Measurements from ENCODE around the gene C1orf232. TPM values are rescaled to one million over a fixed set of nuclear protein-coding genes. Genes with fewer than 3 reads are reported as not detected.

C1orf232 gene
- total and polyA plus RNA-seq, 2 of the 13 experiments (the other 11 are each of a cell fraction or from before 2014, with no cell fraction given): not detected

DNA sequence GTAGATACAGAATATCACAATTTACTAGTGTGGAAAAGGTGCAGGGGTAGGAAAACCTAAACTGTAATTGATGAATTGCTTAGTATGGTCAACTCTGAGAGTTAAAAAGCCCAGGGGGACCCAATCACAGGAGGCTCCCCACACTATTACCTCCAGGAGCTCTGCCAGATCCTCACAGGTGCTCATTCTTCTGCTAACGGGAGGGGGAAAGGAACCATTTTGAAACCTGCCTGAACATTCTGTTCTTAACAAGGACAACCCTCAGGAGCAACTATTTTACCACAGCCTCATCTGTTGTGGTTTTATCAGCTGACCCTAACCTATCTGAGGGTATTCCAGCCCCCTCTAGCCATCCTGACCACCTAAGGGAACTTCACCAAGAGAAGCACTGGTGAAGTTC is 38.1 kb downstream of the C1orf232 start:
- no peaks in the 10 kb centered on the region for H4K20me1 ChIP-seq (ENCODE audit: insufficient read depth, low read length)
- no peaks in the 10 kb centered on the region for H3K36me3 ChIP-seq (replicated peaks in 1 of 2; ENCODE audit: control insufficient read depth in 1 of 2, insufficient read depth in 2 of 2, low read length in 2 of 2)
- no CpG with 5 or more reads among the region's 1 CpG for WGBS (ENCODE audit: low lambda C conversion rate)
- POLR2A ChIA-PET: no interaction called here
- intact Hi-C loops (cut with micrococcal nuclease; ENCODE audit: unreplicated experiment): no loop called here
- no peak overlapping the region for H2AFZ ChIP-seq (ENCODE audit: low read length)
- no TSS peak for BruUV-seq (replicated peaks)
- no peak overlapping the region for H3K4me3 ChIP-seq (replicated peaks in 1 of 3; ENCODE audit: insufficient read depth in 1 of 3, low read depth in 2 of 3, low read length in 3 of 3)
- no peak overlapping the region for H3K27ac ChIP-seq (ENCODE audit: extremely low read length, insufficient read depth, low read length)
- DNase-seq (ENCODE audit: low spot score) (no peak), FAIRE-seq (no peak), ATAC-seq (no peak)
- H3K9me3 ChIP-seq (ENCODE audit: low read length): no peaks in the 10 kb centered on the region
- no peaks in the 10 kb centered on the region for H3K79me2 ChIP-seq (ENCODE audit: insufficient read depth, low read length)
- no peak overlapping the region for H3K4me2 ChIP-seq (ENCODE audit: low read depth, low read length)
- in situ Hi-C loops (cut with HindIII; ENCODE audit: extremely low pct_ligation_motif_present, low pct_unique_long_range_greater_than_20kb): no loop called here
- TF ChIP-seq, protein P1, sequence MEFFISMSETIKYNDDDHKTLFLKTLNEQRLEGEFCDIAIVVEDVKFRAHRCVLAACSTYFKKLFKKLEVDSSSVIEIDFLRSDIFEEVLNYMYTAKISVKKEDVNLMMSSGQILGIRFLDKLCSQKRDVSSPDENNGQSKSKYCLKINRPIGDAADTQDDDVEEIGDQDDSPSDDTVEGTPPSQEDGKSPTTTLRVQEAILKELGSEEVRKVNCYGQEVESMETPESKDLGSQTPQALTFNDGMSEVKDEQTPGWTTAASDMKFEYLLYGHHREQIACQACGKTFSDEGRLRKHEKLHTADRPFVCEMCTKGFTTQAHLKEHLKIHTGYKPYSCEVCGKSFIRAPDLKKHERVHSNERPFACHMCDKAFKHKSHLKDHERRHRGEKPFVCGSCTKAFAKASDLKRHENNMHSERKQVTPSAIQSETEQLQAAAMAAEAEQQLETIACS (CRISPR knock-in tag; IDR thresholded peaks at IDR 0.05): no peak
- no peak for TF ChIP-seq ZNF552 (CRISPR knock-in tag; IDR thresholded peaks at IDR 0.05; ENCODE audit: borderline replicate concordance)
- TF ChIP-seq ZFYVE20 (CRISPR knock-in tag; IDR thresholded peaks at IDR 0.05; ENCODE audit: borderline replicate concordance, low read depth): no peak
- TF ChIP-seq ZNF121 (CRISPR knock-in tag; IDR thresholded peaks at IDR 0.05): no peak
- no peak for TF ChIP-seq ZNF619 (CRISPR knock-in tag; IDR thresholded peaks at IDR 0.05)
- no peak for TF ChIP-seq YY1 (IDR thresholded peaks at IDR 0.05; ENCODE audit: insufficient read depth, insufficient replicate concordance, low read depth, low read length)
- no peak for TF ChIP-seq ARNT (IDR thresholded peaks at IDR 0.05)
- no peak for TF ChIP-seq ZNF737 (CRISPR knock-in tag; IDR thresholded peaks at IDR 0.05; ENCODE audit: borderline replicate concordance)
- no peak overlapping the region for H3K9ac ChIP-seq (ENCODE audit: insufficient read depth, low read depth, low read length)
- H3K4me1 ChIP-seq (ENCODE audit: insufficient read depth, low read length): peaks cover 9% of the 10 kb centered on the region; the same call in 1 of the 2 replicates
- H3K27me3 ChIP-seq (ENCODE audit: control insufficient read depth in 1 of 2, insufficient read depth in 2 of 2, low read length in 2 of 2): no peaks in the 10 kb centered on the region
- CTCF ChIA-PET (ENCODE audit: low intra/inter-chr PET ratio, low total read pairs): no interaction called here

DNA sequence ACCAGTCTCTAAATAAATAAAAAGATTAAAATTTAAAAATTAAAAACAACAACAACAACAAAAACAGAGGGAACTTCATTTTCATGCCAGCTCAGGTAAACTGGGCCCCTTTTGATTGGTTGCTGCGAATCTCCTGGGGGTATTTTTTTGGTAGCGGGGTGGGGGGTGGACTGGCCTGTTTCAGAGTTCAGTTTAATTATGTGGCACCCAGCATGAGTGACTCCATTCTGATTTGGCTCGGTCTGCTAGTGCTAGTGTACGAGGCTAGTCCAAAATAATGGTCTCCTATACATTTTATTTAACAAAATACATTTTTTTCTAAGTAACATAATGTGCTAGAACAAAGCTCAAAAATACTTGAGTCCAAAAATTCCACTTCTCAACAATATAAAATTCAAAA is 39.0 kb downstream of the C1orf232 start:
- DNase-seq (ENCODE audit: low spot score) (no peak), FAIRE-seq (no peak), ATAC-seq (no peak)
- Histone ChIP-seq H3K36me3 (replicated peaks in 1 of 2; ENCODE audit: control insufficient read depth in 1 of 2, insufficient read depth in 2 of 2, low read length in 2 of 2) (no peaks in the 10 kb centered on the region), H3K9me3 (ENCODE audit: low read length) (no peaks in the 10 kb centered on the region), H4K20me1 (ENCODE audit: insufficient read depth, low read length) (no peaks in the 10 kb centered on the region), H3K4me2 (ENCODE audit: low read depth, low read length) (no peak overlapping the region), H3K79me2 (ENCODE audit: insufficient read depth, low read length) (no peaks in the 10 kb centered on the region), H3K9ac (ENCODE audit: insufficient read depth, low read depth, low read length) (no peak overlapping the region), H2AFZ (ENCODE audit: low read length) (no peak overlapping the region), H3K4me1 (ENCODE audit: insufficient read depth, low read length) (peaks cover 9% of the 10 kb centered on the region; the same call in 1 of the 2 replicates), H3K4me3 (replicated peaks in 1 of 3; ENCODE audit: insufficient read depth in 1 of 3, low read depth in 2 of 3, low read length in 3 of 3) (no peak overlapping the region), H3K27me3 (ENCODE audit: control insufficient read depth in 1 of 2, insufficient read depth in 2 of 2, low read length in 2 of 2) (no peaks in the 10 kb centered on the region), H3K27ac (ENCODE audit: extremely low read length, insufficient read depth, low read length) (no peak overlapping the region)
- intact Hi-C loops (cut with micrococcal nuclease; ENCODE audit: unreplicated experiment) (no loop called here), in situ Hi-C loops (cut with HindIII; ENCODE audit: extremely low pct_ligation_motif_present, low pct_unique_long_range_greater_than_20kb) (no loop called here)
- CTCF ChIA-PET (ENCODE audit: low intra/inter-chr PET ratio, low total read pairs): no interaction called here
- TF ChIP-seq HOXA3 (CRISPR knock-in tag; IDR thresholded peaks at IDR 0.05) (no peak), ZMYM2 (CRISPR knock-in tag; IDR thresholded peaks at IDR 0.05) (no peak), KMT2A (CRISPR knock-in tag; IDR thresholded peaks at IDR 0.05) (no peak), HDAC1 (CRISPR knock-in tag; IDR thresholded peaks at IDR 0.05) (no peak), SMAD9 (CRISPR knock-in tag; IDR thresholded peaks at IDR 0.05) (no peak), SAP130 (CRISPR knock-in tag; IDR thresholded peaks at IDR 0.05; ENCODE audit: low read depth) (no peak), GZF1 (CRISPR knock-in tag; IDR thresholded peaks at IDR 0.05) (no peak)
- no TSS peak for BruUV-seq (replicated peaks)
- POLR2A ChIA-PET: no interaction called here
- WGBS (ENCODE audit: low lambda C conversion rate): 60% methylated on average over 4 of the region's 4 CpGs

Data from HepG2 (cell line).